Neural crest cell (in vitro differentiated cells): Measurements from ENCODE around the gene COG2. TPM values are rescaled to one million over a fixed set of nuclear protein-coding genes. Genes with fewer than 3 reads are reported as not detected.
"Not testable (repeated sequence)": the region's sequence is repeated elsewhere in the genome, so short reads cannot be mapped to it uniquely, and the experiment has no call there.

Experiments used
- DNase-seq: peaks from one replicate; pipeline ENCODE4 v3.0.0; 2021; ENCODE audit warnings: low read depth, mixed read lengths, low spot score
- H3K27ac Mint-ChIP-seq: one replicate; pipeline ENCODE4 v1.8.0; 2021; ENCODE audit warnings: mild to moderate bottlenecking, mixed read lengths; ENCODE audit not compliant: unreplicated experiment
- H3K27me3 Mint-ChIP-seq: 2 replicates; pipeline ENCODE4 v1.8.0; 2021; ENCODE audit warnings: low read depth, mild to moderate bottlenecking, mixed read lengths
- H3K36me3 Mint-ChIP-seq: 2 replicates; pipeline ENCODE4 v1.8.0; 2021; ENCODE audit warnings: low read depth, mild to moderate bottlenecking, mixed read lengths
- H3K4me1 Mint-ChIP-seq: 2 replicates; pipeline ENCODE4 v1.8.0; 2021; ENCODE audit warnings: mixed read lengths
- H3K4me3 Mint-ChIP-seq: one replicate; pipeline ENCODE4 v1.8.0; 2021; ENCODE audit warnings: mild to moderate bottlenecking, mixed read lengths
- H3K9me3 Mint-ChIP-seq: 2 replicates; pipeline ENCODE4 v1.8.0; 2021; ENCODE audit warnings: mixed read lengths
- CTCF ChIP-seq: fragments of 200-600 bp; sonication (generic); conservative IDR thresholded peaks from 2 replicates; pipeline ENCODE4 v1.5.0; 2021; ENCODE audit warnings: antibody characterized with exemption, mild to moderate bottlenecking
- total RNA-seq: library from RNA; stranded (reverse); gene quantifications from 2 replicates; pipeline ENCODE4 v1.2.1, GENCODE V29; 2021

The COG2 gene
- total RNA-seq, 1 donor from 2014 or later: 38.2 TPM

- no peak for TF ChIP-seq CTCF
- Mint-ChIP-seq H3K4me3 (no peak overlapping the region), H3K4me1 (no peaks in the 10 kb centered on the region), H3K9me3 (no peaks in the 10 kb centered on the region), H3K27ac (no peak overlapping the region), H3K27me3 (no peaks in the 10 kb centered on the region), H3K36me3 (peaks cover 7% of the 10 kb centered on the region)
- DNase-seq: no peak
Observed at GRCh38 chr1:230696722-230697437, 54.6 kb downstream of the COG2 start.

- no peaks in the 10 kb centered on the region for H3K9me3 Mint-ChIP-seq
- H3K27ac Mint-ChIP-seq: peak overlapping the region; percentile 16
- no peaks in the 10 kb centered on the region for H3K27me3 Mint-ChIP-seq
- H3K4me1 Mint-ChIP-seq: peaks cover 10% of the 10 kb centered on the region
- DNase-seq: no peak
- H3K4me3 Mint-ChIP-seq: no peak overlapping the region
- H3K36me3 Mint-ChIP-seq: peaks cover 4% of the 10 kb centered on the region
- no peak for TF ChIP-seq CTCF
Observed at GRCh38 chr1:230698130-230698529, 55.8 kb downstream of the COG2 start.

- not testable (repeated sequence) for DNase-seq, H3K4me3 Mint-ChIP-seq, H3K27me3 Mint-ChIP-seq, H3K36me3 Mint-ChIP-seq, H3K27ac Mint-ChIP-seq, H3K9me3 Mint-ChIP-seq
- H3K4me1 Mint-ChIP-seq: peaks cover 13% of the 10 kb centered on the region
Observed at GRCh38 chr1:230698964-230699363, 56.7 kb downstream of the COG2 start.

- Mint-ChIP-seq H3K36me3 (no peaks in the 10 kb centered on the region), H3K27me3 (no peaks in the 10 kb centered on the region), H3K4me1 (peaks cover 13% of the 10 kb centered on the region), H3K4me3 (no peak overlapping the region), H3K9me3 (no peaks in the 10 kb centered on the region), H3K27ac (no peak overlapping the region)
- no peak for TF ChIP-seq CTCF
- DNase-seq: no peak
Observed at GRCh38 chr1:230699716-230700115, 57.4 kb downstream of the COG2 start.

GRCh38 chr1:230700132-230700531, 57.9 kb downstream of the COG2 start:
- H3K4me3 Mint-ChIP-seq: no peak overlapping the region
- H3K36me3 Mint-ChIP-seq: no peaks in the 10 kb centered on the region
- H3K4me1 Mint-ChIP-seq: peaks cover 13% of the 10 kb centered on the region
- H3K27ac Mint-ChIP-seq: no peak overlapping the region
- TF ChIP-seq CTCF: no peak
- no peak for DNase-seq
- no peaks in the 10 kb centered on the region for H3K9me3 Mint-ChIP-seq
- no peaks in the 10 kb centered on the region for H3K27me3 Mint-ChIP-seq

GRCh38 chr1:230701434-230701833, 59.2 kb downstream of the COG2 start:
- H3K4me3 Mint-ChIP-seq: no peak overlapping the region
- H3K27ac Mint-ChIP-seq: no peak overlapping the region
- no peak for DNase-seq
- H3K9me3 Mint-ChIP-seq: no peaks in the 10 kb centered on the region
- no peaks in the 10 kb centered on the region for H3K36me3 Mint-ChIP-seq
- no peaks in the 10 kb centered on the region for H3K27me3 Mint-ChIP-seq
- H3K4me1 Mint-ChIP-seq: peaks cover 13% of the 10 kb centered on the region
- TF ChIP-seq CTCF: no peak
